Measurements from ENCODE around the gene CACNA1G. TPM values are rescaled to one million over a fixed set of nuclear protein-coding genes. Genes with fewer than 3 reads are reported as not detected.

Gene CACNA1G
- total and polyA plus RNA-seq, 4 donors, result under 0.01 to 0.14 (median 0.01) TPM; not detected in 1

DNA sequence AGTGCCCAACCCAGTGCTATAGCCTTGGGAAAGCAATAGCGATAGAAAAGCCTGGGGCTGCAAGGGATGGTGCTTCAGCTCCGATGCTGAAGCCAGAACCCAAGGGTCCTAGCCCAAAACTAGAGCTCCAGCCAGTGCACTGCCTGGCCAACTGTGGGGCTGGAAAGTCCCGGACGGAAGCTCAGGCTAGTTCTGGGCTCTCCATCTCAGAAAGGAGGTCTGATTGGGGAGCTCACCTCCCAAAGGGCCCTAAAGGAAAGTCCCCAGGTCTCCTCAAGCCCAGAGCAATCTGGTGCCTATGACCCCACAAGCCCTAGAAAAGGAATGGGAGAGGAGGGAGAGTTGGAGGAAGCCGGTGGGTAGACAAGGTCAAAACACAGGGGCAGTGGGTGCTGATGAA, 72.1 kb downstream of the CACNA1G start:
- Histone ChIP-seq H3K4me3 (ENCODE audit: low read depth in 1 of 3, low read length in 3 of 3) (no peak overlapping the region), H3K36me3 (ENCODE audit: control insufficient read depth in 4 of 4, insufficient read depth in 3 of 4, low read depth in 1 of 4, low read length in 3 of 4) (no peaks in the 10 kb centered on the region), H3K4me1 (ENCODE audit: control insufficient read depth in 4 of 4, insufficient read depth in 4 of 4, low read length in 3 of 4) (peaks cover 8 to 40% (median 28%) of the 10 kb centered on the region in 4 donors), H3K27ac (ENCODE audit: low read depth in 1 of 2, low read length in 2 of 2) (no peak overlapping the region), H3K9me3 (ENCODE audit: control insufficient read depth in 4 of 4, low read length in 3 of 4) (no peaks in the 10 kb centered on the region), H3K9ac (ENCODE audit: low read depth in 1 of 2, low read length in 2 of 2) (no peak overlapping the region), H3K27me3 (ENCODE audit: control insufficient read depth in 4 of 4, insufficient read depth in 4 of 4, low read length in 3 of 4) (no peaks in the 10 kb centered on the region)
- TF ChIP-seq YY1 (IDR thresholded peaks at IDR 0.05) (no peak), FOXA1 (IDR thresholded peaks at IDR 0.05) (no peak), RXRA (IDR thresholded peaks at IDR 0.05) (no peak), HNF4G (IDR thresholded peaks at IDR 0.05) (no peak), JUND (IDR thresholded peaks at IDR 0.05) (no peak), HNF4A (conservative IDR thresholded peaks at IDR 0.05) (no peak), CTCF (IDR thresholded peaks at IDR 0.05; ENCODE audit: low read depth, low read length, missing input control) (no peak), ZBTB33 (IDR thresholded peaks at IDR 0.05) (no peak), SP1 (IDR thresholded peaks at IDR 0.05) (no peak), REST (IDR thresholded peaks at IDR 0.05) (no peak), NR2F2 (IDR thresholded peaks at IDR 0.05) (no peak), MAX (IDR thresholded peaks at IDR 0.05) (no peak), FOXA2 (IDR thresholded peaks at IDR 0.05) (no peak), GABPA (IDR thresholded peaks at IDR 0.05 in 1 of 2, conservative IDR thresholded peaks at IDR 0.05 in 1 of 2) (no peak), TAF1 (conservative IDR thresholded peaks at IDR 0.05) (no peak), RAD21 (IDR thresholded peaks at IDR 0.05) (no peak)
- TF ChIP-seq, protein P1, sequence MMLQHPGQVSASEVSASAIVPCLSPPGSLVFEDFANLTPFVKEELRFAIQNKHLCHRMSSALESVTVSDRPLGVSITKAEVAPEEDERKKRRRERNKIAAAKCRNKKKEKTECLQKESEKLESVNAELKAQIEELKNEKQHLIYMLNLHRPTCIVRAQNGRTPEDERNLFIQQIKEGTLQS (IDR thresholded peaks at IDR 0.05), result no peak
- WGBS, result 96% methylated on average over 5 of the region's 5 CpGs
- DNase-seq (ENCODE audit: low spot score), result no peak

DNA sequence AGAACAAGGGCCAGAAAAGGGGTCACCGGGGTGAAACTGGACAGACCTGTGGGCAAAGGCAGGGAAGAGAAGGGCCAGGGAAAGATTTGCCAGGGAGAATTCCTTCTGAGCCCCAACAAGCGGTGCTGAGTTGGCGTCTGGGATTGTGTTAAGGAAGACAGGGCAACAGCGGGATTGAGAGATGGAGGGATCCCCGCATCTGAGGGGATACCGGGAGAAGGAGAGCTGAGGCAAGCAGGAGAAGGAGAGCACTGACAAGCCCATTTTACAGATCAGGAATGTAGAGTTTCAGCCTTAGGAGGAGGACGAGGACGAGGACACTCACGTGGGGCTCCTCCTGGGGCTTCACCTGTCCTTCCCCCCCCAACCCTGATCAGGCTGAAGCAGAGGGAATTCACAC, 73.2 kb downstream of the CACNA1G start:
- H3K9me3 ChIP-seq (ENCODE audit: control insufficient read depth in 4 of 4, low read length in 3 of 4), result no peaks in the 10 kb centered on the region
- no peak for DNase-seq (ENCODE audit: low spot score)
- 96% methylated on average over 9 of the region's 9 CpGs for WGBS
- H3K4me3 ChIP-seq (ENCODE audit: low read depth in 1 of 3, low read length in 3 of 3), result no peak overlapping the region
- H3K27ac ChIP-seq (ENCODE audit: low read depth in 1 of 2, low read length in 2 of 2), result no peak overlapping the region
- H3K4me1 ChIP-seq (ENCODE audit: control insufficient read depth in 4 of 4, insufficient read depth in 4 of 4, low read length in 3 of 4), result peaks cover 8 to 40% (median 30%) of the 10 kb centered on the region in 4 donors
- no peaks in the 10 kb centered on the region for H3K36me3 ChIP-seq (ENCODE audit: control insufficient read depth in 4 of 4, insufficient read depth in 3 of 4, low read depth in 1 of 4, low read length in 3 of 4)
- H3K27me3 ChIP-seq (ENCODE audit: control insufficient read depth in 4 of 4, insufficient read depth in 4 of 4, low read length in 3 of 4), result no peaks in the 10 kb centered on the region
- H3K9ac ChIP-seq (ENCODE audit: low read depth in 1 of 2, low read length in 2 of 2), result no peak overlapping the region
- TF ChIP-seq HNF4A (conservative IDR thresholded peaks at IDR 0.05), result no peak
- TF ChIP-seq NR2F2 (IDR thresholded peaks at IDR 0.05), result no peak
- TF ChIP-seq, protein P1 (IDR thresholded peaks at IDR 0.05), result no peak
- no peak for TF ChIP-seq TAF1 (conservative IDR thresholded peaks at IDR 0.05)
- TF ChIP-seq MAX (IDR thresholded peaks at IDR 0.05), result no peak
- TF ChIP-seq RXRA (IDR thresholded peaks at IDR 0.05), result no peak
- TF ChIP-seq EGR1 (IDR thresholded peaks at IDR 0.05; ENCODE audit: low read depth in 2 of 2), result no peak
- no peak for TF ChIP-seq CTCF (IDR thresholded peaks at IDR 0.05; ENCODE audit: low read depth, low read length, missing input control)
- TF ChIP-seq ZBTB33 (IDR thresholded peaks at IDR 0.05), result no peak
- TF ChIP-seq FOXA2 (IDR thresholded peaks at IDR 0.05), result no peak
- no peak for TF ChIP-seq FOXA1 (IDR thresholded peaks at IDR 0.05)

All from liver (tissue), 9 donors.